Thyroid gland (tissue), 4 donors: ENCODE results near the gene PM20D2.

ENCODE experiments used
- CTCF ChIP-seq, 6 experiments: fragments of 200-600 bp in 3 of 6; fragments of 450-650 bp in 3 of 6; sonication (generic) in 3 of 6; IDR thresholded peaks; one replicate each; pipeline ENCODE4 v1.5.1; 2016 to 2019; ENCODE audit warnings: antibody characterized with exemption in 6 of 6, mild to moderate bottlenecking in 2 of 6, inconsistent platforms in 1 of 6, moderate library complexity in 1 of 6
- POLR2A ChIP-seq, 2 donors: fragments of 450-650 bp; IDR thresholded peaks; one replicate each; pipeline ENCODE4 v1.6.1; 2017; ENCODE audit warnings: antibody characterized with exemption in 2 of 2, mild to moderate bottlenecking in 2 of 2, moderate library complexity in 1 of 2

- no peak for TF ChIP-seq CTCF (IDR thresholded peaks at IDR 0.05)
- TF ChIP-seq POLR2A (IDR thresholded peaks at IDR 0.05), result no peak
These were observed 35.6 kb upstream of the PM20D2 start for GRCh38 chr6:89110284-89110683.
